ENCODE results near the gene KAT14. TPM values are rescaled to one million over a fixed set of nuclear protein-coding genes. Genes with fewer than 3 reads are reported as not detected.
"Not testable (repeated sequence)": the region's sequence is repeated elsewhere in the genome, so short reads cannot be mapped to it uniquely, and the experiment has no call there.

Gene KAT14, protein sequence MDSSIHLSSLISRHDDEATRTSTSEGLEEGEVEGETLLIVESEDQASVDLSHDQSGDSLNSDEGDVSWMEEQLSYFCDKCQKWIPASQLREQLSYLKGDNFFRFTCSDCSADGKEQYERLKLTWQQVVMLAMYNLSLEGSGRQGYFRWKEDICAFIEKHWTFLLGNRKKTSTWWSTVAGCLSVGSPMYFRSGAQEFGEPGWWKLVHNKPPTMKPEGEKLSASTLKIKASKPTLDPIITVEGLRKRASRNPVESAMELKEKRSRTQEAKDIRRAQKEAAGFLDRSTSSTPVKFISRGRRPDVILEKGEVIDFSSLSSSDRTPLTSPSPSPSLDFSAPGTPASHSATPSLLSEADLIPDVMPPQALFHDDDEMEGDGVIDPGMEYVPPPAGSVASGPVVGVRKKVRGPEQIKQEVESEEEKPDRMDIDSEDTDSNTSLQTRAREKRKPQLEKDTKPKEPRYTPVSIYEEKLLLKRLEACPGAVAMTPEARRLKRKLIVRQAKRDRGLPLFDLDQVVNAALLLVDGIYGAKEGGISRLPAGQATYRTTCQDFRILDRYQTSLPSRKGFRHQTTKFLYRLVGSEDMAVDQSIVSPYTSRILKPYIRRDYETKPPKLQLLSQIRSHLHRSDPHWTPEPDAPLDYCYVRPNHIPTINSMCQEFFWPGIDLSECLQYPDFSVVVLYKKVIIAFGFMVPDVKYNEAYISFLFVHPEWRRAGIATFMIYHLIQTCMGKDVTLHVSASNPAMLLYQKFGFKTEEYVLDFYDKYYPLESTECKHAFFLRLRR
- 11.1 and 12.7 TPM in 2 replicates for total RNA-seq (2014; rRNA removed; shearing (Covaris generic))
- polyA plus RNA-seq (2015; cell fraction: cytosol; rRNA removed), result 11.1 and 12.9 TPM in 2 replicates
- polyA plus RNA-seq (2015; cell fraction: nucleus; rRNA removed), result 8.8 and 12.0 TPM in 2 replicates

DNA sequence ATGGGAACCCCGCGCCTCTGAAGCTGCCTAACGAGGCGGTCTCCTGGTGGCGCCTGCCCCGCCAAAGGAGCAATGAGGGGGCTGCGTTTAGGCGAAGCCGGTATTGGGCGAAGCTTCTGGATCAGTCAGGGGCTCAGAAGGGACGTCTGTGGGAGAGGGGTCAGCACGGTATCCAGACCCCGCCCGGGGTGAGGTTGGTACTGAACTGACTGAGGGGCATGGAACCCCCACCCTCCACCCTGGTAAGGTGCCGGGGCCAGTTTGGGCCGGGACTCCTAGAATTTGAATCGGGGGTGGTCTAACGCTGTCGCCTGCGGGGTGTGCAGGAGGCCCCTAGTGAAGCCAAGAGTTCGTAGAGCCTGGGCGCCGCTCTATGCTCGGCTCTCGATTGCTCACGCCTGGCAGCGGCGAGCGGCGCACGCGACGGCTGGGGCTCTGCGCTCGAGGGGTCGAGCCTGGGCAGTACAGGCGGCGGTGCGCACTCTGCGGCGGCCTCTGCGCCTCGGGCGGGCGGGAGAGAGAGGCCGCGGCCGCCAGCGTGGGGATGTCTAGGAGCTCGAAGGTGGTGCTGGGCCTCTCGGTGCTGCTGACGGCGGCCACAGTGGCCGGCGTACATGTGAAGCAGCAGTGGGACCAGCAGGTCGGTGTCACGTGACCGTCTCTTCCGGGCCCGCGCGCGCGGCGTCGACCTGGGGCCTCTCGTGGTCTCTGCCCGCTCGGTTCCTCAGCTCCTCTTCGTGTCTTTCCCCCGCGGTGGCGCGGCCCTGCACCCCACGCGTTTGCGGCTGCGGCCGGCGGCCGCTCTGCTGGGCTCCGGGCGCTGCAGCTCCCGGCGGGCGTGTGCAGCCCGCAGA lies at the start of gene KAT14, which contains the start of gene PET117:
TSS of gene KAT14 (plus strand) at position 452 of the 854 bp plus-strand sequence. CDS start 4,798 bp downstream, outside the sequence.
TSS of gene PET117 (plus strand) at position 452 of the 854 bp plus-strand sequence. CDS start at position 545, 93 bp downstream.
- peak; percentile 87 for DNase-seq (ENCODE audit: low read depth)

DNA sequence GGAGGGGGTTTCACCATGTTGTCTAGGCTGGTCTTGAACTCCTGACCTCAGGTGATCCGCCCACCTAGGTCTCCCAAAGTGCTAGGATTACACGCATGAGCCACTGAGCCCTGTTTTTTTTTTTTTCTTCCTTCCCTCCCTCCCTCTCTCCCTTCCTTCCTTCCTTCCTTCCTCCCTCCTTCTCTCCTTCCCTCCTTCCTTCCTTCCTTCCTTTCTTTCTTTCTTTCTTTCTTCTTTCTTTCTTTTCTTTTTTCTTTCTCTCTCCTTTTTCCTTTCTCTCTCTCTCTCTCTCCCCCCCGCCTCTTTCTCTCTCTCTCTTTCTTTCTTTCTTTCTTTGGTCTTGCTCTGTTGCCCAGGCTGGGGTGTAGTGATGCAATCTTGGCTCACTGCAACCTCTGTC lies 49.4 kb upstream of the KAT14 start:
- DNase-seq (ENCODE audit: low read depth), result not testable (repeated sequence)

DNA sequence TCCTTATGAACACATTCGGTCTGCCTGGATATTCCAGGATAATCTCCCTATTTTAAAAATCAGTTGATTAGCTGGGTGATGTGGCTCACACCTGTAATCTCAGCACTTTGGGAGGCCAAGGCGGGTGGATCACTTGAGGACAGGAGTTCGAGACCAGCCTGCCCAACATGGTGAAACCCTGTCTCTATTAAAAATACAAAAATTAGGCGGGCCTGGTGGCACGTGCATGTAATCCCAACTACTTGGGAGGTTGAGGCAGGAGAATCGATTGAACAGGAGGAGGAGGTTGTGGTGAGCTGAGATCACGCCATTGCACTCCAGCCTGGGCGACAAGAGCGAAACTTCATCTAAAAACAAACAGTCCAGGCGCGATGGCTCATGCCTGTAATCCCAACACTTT lies 48.8 kb upstream of the KAT14 start:
- not testable (repeated sequence) for DNase-seq (ENCODE audit: low read depth)

DNA sequence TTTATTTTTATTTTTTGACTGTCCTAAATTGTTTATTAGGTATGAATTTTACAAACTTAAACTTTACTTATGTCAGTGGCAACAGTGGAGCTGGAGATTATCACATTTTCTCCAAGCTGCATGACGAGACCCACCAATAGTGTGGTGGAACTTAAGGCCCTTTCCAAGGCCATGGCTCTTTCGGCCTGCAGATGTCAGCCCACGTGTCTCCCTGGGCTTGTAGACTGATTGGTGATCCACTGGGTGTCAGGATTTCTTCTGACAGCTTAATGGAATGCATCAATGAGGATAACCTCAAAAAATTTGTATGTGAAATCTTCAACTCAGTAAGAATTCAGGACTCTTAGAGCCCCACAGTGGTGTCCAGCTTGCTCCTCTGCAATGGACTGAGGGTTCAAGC lies 47.6 kb upstream of the KAT14 start:
- no peak for DNase-seq (ENCODE audit: low read depth)

DNA sequence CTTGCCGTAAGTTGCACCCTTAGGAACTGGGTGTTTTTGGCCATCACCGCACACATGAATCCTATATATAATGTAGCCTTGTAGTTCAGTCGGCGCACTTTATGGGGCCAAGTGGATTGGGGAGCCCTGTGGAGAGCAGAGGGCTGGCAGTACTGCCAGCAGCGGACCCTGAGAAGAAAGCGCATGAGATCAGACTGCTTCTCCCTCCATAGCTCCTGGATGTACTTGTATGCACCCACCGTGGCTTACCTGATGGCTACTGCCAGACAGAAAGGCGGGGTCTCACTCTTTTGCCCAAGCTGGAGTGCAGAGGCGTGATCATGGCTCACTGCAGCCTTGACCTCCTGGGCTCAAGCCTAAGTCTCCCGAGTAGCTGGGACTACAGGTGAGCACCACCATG lies 47.2 kb upstream of the KAT14 start:
- DNase-seq (ENCODE audit: low read depth), result no peak

DNA sequence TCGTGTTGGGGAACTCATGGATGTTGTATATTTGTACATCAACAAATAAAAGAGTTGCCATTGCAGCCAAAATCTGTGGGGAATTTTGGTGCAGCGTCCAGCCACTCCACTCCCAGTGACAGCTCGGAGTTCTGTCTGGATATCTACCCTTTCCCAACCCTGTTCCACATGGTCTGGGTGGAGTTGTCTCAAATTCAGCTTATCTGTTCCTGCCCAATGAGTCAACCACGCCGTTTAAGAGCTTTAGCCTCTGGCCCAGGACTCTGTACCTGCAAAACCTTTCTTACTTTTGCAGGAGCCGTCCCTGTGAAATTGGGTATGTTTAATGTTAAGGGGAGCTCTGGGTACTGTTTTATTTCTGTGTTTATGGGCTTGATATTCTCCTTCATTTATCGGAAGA lies 46.0 kb upstream of the KAT14 start:
- no peak for DNase-seq (ENCODE audit: low read depth)

DNA sequence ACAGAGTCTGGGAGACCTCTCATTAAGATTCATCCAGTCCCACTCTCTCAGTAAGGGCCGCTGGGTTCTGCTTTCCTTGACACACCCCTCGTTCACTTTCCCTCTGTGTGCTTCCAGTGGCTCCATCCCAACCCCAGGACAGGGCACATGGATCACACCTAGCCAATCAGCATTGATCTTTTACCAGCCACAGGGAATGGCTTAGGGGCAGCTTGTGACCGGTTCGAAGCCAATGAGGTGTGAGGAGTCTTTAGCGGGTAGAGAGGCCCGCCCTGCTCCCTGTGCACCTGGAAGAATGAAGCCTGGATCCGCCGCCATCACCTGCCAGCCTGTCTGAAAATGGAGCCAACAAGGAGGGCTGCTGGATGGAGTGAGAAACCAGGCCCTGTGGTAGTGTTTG lies 44.8 kb upstream of the KAT14 start:
- DNase-seq (ENCODE audit: low read depth), result no peak

DNA sequence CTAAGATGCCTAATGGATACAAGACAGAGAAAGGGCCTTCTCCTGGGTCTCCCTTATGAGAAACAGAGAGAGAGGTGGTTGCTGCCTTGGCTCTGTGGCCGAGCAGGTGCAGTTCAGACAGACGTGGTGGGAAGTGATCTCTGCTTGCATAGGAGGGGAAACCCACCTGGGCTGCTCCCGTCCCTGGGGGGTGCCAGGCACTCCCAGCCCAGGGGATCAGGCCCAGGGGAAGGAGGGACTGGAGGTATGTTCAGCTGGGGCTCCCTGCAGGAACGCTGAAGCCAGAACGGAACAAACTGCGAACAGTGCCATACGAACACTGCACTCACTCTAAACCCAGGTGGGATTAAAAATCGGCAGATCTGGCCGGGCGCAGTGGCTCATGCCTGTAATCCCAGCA lies 44.3 kb upstream of the KAT14 start:
- DNase-seq (ENCODE audit: low read depth), result no peak

DNA sequence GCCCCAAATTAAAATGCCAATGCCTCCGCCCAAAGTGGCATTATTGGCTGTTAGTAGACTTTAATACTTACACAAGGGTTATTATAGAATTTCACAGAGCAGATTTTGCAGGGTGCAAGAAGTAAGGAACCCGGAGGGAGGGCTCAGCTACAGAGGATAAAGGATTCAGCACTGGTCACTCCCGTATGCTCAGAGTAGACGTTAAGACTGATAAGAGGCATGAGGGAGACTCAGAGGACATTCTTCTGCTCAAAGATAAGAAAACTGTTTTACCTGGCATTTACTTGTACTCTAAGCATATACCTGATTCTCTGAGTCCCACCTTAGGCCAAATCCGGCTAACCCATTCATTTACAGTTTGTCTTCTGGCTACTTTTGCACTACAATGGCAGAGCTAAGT lies 43.5 kb upstream of the KAT14 start:
- no peak for DNase-seq (ENCODE audit: low read depth)

DNA sequence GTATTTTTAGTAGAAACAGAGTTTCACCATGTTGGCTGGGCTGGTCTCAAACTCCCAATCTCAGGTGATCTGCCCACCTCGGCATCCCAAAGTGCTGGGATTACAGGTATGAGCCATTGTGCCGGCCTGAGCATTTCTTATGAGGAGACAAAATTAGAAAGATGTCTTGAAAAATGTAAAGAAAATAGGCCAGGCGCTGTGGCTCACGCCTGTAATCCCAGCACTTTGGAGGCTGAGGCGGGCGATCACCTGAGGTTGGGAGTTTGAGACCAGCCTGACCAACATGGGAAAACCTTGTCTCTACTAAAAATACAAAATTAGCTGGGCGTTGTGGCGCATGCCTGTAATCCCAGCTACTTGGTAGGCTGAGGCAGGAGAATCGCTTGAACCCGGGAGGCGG lies 37.1 kb upstream of the KAT14 start:
- not testable (repeated sequence) for DNase-seq (ENCODE audit: low read depth)

DNA sequence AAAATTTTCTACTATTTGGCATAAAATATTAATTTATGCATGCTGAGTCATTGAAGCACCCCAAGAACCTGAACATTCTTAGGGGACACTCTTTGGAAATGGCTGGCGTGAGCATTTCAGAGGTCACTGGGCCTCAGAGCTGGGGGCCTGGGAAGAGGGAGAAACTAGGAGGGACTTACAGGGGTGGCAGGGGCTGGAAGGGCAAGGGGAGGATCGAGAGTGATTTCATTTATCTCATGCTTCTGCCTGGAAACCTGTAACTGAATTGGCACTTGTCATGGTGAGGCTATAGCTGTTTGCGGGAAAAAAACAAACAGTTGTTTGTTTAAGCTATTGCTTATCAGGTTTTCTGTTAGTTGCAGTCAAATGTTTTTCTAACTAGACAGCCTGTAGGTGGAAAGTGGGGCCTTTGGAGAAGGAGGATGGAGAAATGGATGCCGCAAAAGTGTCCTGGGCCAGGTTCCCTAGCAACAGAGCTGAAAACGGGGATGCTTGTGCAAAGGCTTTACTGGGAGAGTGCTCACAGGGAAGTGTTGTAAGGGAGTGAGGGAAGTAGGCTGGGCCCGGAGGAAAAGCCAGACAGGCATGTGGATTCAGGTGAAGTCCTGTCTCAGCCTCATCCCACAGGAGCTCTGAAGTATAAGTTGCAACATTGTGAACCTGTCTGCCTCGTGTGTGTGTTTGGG lies 36.4 kb upstream of the KAT14 start:
- no peak for DNase-seq (ENCODE audit: low read depth)

DNA sequence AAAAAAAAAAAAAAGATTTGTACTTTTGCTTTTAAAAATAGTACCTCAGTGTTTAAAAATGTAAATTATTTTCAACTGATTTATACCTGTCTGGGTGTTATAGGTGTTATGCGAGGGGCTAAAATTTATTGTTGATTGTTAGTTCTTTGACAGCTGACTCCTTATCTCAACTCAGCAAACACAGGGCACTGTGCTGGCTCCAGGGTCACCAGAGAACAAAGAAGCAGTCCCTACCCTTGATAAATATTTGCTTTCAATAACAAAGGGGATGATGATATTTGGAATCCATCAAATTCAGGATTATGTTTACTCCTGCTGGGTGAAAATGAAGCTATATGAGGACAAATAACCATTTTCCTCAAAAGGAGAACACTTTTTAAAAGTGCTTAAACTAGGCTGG lies 34.2 kb upstream of the KAT14 start:
- no peak for DNase-seq (ENCODE audit: low read depth)

DNA sequence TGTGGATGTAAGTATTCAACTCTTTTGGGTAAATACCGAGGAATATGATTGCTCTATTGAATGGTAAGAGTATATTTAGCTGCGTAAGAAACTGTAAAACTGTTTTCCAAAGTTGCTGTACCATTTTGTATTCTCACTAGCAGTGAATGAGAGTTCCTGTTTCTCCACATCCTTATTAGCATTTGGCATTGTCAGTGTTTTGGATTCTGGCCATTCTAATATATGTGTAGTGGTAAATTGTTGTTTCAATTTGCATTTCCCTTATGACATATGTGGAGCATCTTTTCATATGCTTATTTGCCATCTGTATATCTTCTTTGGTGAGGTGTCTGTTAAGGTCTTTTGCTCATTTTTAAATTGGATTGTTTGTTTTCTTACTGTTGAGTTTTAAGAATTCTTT lies 29.3 kb upstream of the KAT14 start:
- no peak for DNase-seq (ENCODE audit: low read depth)

DNA sequence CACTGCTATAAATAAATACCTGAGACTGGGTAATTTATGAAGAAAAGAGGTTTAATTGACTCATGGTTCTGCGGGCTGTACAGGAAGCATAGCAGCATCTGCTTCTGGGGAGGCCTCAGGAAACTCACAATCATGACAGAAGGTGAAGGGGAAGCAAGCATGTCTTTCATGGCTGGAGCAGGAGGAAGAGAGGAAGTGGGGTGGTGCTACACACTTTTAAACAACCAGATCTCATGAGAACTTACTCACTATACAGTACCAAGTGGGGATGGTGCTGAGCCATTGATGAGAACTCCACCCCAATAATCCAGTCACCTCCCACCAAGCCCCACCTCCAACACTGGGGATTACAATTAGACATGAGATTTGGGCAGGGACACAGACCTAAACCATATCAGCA lies 9.1 kb upstream of the KAT14 start:
- DNase-seq (ENCODE audit: low read depth), result not testable (repeated sequence)

DNA sequence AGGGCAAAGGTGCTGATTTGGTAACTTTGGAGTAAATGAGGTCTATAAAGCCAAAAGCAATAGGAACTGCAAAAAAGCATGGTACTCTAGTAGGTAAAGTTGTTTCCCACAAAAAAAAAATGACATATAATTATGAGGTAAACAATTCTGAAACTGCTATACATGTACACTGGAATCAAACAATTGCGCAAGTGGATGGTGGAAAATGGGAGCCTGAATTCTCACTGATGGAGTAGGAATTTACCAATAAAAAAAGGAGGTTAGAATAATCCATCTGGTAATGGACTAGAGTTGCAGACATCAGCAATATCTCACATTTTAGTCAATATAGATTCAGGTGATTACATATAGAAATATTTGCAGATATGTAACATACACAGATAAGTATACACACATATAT lies 5.0 kb upstream of the KAT14 start:
- DNase-seq (ENCODE audit: low read depth), result no peak

DNA sequence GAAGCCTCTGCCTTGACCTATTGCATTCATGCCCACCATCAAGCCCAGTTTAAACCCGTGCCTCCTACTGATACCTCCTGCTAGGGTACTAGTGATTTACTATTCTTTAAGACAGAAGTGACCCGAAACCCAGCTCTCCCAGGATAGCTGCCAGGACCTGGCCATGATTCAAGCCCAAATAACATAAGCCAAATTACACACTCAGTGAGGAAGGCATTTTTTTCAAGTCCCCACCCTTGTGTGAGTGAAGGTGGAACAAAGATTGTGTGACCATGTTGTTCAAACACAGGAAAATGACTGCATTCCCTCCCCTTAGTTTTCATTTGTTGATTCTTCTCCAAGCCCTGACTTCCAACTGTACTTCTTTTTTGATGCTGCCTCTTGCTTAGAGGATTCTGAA lies 3.7 kb upstream of the KAT14 start:
- DNase-seq (ENCODE audit: low read depth), result no peak

DNA sequence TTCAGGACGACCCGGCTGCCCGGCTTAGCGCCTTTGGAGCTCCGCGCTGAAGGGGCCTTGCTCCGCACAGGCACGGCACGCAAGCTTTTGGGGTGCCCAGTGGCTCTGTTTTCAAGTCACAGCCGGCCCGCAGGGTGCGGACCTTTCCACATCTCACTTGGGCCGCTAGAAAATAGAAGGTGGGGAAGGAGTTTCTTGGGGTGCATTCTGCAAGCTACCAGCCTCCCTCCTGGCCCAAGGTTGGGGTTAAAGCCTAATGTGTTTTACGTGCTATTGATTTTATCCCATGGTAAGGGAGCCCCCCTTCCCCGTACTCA lies 561 bp downstream of the KAT14 start:
- DNase-seq (ENCODE audit: low read depth), result no peak

DNA sequence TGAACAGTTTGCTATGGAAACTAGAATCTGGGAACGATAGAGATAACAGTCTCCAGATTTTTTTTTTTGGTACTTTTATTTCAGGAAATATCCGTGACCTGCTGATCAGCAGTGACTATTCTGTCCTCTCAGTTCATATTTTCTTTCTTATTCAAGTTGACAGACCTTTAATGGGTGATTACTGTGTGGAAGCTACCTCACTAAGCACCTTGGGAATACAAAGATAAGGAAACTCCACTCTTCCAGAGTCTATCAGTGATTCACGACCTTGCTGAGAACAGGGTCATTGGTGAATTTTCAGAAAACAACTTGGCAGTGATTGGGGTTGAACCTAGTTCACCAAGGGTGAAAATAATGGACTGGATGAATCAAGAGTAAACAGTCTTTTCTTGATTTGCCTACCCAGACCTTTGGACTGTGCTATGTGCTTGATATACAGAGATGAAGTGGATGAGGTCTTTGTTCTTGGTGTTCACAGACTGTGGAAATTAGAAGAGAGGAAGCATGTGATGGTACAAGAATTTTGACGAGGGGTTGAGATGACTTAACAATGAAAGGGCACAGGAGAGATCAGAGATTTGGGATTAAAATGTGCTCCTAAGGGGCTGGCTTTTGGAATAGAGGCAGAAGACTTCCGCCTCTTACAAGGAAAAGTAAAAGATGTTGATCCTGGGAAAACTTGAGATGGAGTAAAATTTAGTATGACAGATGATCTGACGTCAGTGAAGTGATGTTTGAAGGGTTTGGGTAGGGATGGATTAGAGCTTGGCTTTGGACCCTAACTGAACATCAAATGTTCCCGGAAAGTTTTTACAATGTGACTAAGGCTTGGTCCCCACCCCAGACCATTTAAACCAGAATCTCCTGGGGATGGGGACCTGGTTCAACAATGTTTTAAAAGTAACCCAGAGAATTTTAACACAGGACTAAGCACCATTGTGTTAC lies 1.2 kb downstream of the KAT14 start:
- DNase-seq (ENCODE audit: low read depth), result no peak

DNA sequence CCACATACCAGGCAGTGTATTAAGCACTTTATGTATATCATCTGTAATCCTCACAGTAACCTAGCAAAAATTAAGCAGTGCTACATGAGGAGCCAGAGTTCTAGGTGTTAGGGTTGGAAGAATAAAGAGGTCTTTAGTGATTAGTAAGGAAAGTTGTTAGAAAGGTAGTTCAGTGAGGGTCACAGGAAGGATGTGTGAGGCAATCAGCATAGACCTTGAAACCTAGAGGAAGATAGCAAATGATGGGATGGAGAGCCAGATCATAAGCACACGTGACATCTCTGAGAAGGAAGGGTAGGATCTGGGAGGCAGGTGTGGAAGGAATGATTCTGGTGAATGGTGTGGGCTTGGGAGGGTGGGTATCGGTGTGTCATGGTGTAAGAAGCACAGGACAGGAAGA lies 2.2 kb downstream of the KAT14 start:
- DNase-seq (ENCODE audit: low read depth), result no peak

Data from HT1080 (cell line).